Activated naive CD8-positive, alpha-beta T cell treated with anti-CD3 and anti-CD28 coated beads, Interleukin-2, amount 50 U/mL, for 24 hours (primary cell): Measurements from ENCODE around the gene WASL.
"Not testable (repeated sequence)": the region's sequence is repeated elsewhere in the genome, so short reads cannot be mapped to it uniquely, and the experiment has no call there.

Experiments used
- ATAC-seq: fragments of 150-1000 bp; cut with Tn5 transposase; one replicate; pipeline ENCODE4 v1.10.0; 2021
- DNase-seq: peaks from one replicate; pipeline ENCODE4 v3.0.0; 2021
- H3K27ac Mint-ChIP-seq: one replicate; pipeline ENCODE4 v1.8.0; 2021; ENCODE audit warnings: mild to moderate bottlenecking, mixed read lengths
- H3K27me3 Mint-ChIP-seq: one replicate; pipeline ENCODE4 v1.8.0; 2021; ENCODE audit warnings: mixed read lengths
- H3K36me3 Mint-ChIP-seq: one replicate; pipeline ENCODE4 v1.8.0; 2021; ENCODE audit warnings: low read depth, mixed read lengths
- H3K4me1 Mint-ChIP-seq: one replicate; pipeline ENCODE4 v1.8.0; 2021; ENCODE audit warnings: mixed read lengths
- H3K4me3 Mint-ChIP-seq: one replicate; pipeline ENCODE4 v1.8.0; 2021; ENCODE audit warnings: mild to moderate bottlenecking, moderate library complexity, mixed read lengths
- H3K9me3 Mint-ChIP-seq: one replicate; pipeline ENCODE4 v1.8.0; 2021; ENCODE audit warnings: mixed read lengths

Gene WASL

DNA sequence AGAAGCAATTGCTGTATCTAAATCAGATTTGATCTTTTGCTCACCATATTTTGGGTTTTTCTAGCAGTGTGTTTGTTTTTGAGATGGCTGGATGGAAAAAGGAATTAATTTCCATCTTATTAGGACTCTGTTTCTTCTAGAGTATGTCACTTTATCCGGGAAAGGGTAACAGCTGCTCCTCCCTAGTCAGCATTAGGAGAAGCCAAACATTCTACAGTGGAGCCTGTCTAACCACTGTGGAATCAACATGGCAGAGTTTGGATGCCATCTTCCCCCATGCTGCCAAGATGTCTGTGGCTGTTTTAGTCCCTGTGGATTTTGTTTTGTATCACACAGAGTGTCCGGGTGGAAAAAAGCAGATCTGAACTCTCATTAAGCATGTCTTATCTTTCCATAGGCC lies 109.2 kb downstream of the WASL start:
- ATAC-seq (no peak), DNase-seq (no peak)
- Mint-ChIP-seq H3K4me1 (no peaks in the 10 kb centered on the region), H3K27me3 (peaks cover 46% of the 10 kb centered on the region), H3K9me3 (no peaks in the 10 kb centered on the region), H3K27ac (no peak overlapping the region), H3K4me3 (no peak overlapping the region), H3K36me3 (no peaks in the 10 kb centered on the region)

- Mint-ChIP-seq H3K36me3 (no peaks in the 10 kb centered on the region), H3K9me3 (no peaks in the 10 kb centered on the region), H3K27ac (no peak overlapping the region), H3K4me1 (no peaks in the 10 kb centered on the region), H3K27me3 (peaks cover 33% of the 10 kb centered on the region), H3K4me3 (no peak overlapping the region)
- no peak for DNase-seq
- no peak for ATAC-seq
These were observed 110.9 kb downstream of the WASL start for GRCh38 chr7:123637878-123638277.

DNA sequence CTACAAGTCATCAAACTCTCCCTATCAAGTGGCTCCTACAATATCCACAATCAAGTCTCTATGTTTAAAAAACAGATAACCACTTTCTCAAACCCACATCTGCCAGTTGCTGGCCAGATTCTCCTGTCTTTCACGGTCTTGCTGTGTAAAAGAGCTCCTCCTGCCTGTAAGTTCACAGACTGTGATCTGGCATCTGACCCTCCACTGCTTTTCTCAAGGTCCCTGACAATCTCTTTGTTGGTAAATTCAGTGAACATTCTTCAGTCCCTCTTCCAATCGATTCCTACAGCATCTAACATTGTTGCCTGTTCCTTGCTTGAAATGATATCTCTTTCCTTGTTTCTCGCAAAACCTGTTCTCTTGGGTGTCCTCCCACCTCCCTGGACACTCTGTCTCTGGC lies 111.6 kb downstream of the WASL start:
- H3K4me1 Mint-ChIP-seq = no peaks in the 10 kb centered on the region
- H3K9me3 Mint-ChIP-seq = no peaks in the 10 kb centered on the region
- no peak for ATAC-seq
- H3K27ac Mint-ChIP-seq = no peak overlapping the region
- H3K4me3 Mint-ChIP-seq = no peak overlapping the region
- peaks cover 32% of the 10 kb centered on the region for H3K27me3 Mint-ChIP-seq
- H3K36me3 Mint-ChIP-seq = no peaks in the 10 kb centered on the region
- no peak for DNase-seq

DNA sequence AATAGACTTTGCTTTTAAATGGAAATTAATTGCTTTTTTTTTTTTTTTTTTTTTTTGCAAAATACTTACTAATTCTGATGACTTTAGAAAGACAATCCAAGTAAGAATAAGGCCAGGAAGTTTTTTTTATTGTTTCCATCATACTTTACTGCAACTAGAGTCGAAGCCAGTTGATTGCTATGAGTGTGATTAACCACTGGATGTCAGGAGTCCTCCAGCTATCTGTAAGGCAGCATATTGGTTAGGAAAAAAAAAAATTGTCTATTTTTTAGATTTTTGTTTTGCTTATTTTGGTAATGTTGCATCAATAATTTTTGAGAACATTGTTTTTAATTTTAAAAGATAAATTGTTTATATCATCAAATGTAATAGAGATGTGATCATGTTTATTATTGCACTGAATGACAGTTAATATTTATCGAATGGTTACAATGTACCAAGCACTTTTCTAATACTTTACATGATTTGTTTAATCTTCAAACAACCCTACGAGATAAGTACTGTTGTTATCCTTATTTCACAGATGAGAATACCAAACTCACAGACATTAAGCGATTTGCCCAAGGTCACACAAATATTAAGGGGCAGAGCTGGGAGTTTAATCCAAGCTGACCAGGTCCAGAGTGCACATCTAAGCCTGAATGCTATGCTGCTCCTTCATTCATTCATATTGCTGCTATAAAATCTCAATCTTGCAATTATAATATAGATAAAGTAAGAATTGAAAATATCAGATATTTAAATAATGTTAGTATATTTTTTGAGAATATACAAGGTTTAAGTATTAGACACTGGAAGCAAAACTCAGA lies 113.0 kb downstream of the WASL start:
- ATAC-seq = no peak
- Mint-ChIP-seq H3K36me3 (no peaks in the 10 kb centered on the region), H3K27ac (no peak overlapping the region), H3K9me3 (no peaks in the 10 kb centered on the region), H3K4me3 (no peak overlapping the region), H3K4me1 (no peaks in the 10 kb centered on the region), H3K27me3 (peaks cover 28% of the 10 kb centered on the region)
- DNase-seq = no peak

DNA sequence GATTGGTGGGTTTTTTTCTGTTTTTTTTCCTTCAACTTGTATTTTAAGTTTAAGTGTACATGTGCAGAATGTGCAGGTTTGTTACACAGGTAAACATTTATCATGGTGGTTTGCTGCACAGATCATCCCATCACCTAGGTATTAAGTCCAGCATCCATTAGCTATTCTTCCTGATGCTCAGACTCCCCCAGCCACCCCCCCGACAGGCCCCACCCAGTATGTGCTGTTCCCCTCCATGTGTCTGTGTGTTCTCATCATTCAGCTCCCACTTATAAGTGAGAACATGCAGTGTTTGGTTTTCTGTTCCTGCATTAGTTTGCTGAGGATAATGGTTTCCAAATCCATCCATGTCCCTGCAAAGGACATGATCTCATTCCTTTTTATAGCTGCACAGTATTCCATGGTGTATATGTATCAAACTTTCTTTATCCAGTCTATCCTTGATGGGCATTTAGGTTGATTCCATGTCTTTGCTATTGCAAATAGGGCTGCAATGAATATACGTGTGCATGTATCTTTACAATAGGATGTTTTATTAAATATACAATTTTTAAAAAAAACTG lies 114.7 kb downstream of the WASL start:
- H3K4me1 Mint-ChIP-seq, ATAC-seq, H3K27ac Mint-ChIP-seq, H3K9me3 Mint-ChIP-seq, H3K4me3 Mint-ChIP-seq, H3K36me3 Mint-ChIP-seq, DNase-seq: not testable (repeated sequence)
- peaks cover 24% of the 10 kb centered on the region for H3K27me3 Mint-ChIP-seq

DNA sequence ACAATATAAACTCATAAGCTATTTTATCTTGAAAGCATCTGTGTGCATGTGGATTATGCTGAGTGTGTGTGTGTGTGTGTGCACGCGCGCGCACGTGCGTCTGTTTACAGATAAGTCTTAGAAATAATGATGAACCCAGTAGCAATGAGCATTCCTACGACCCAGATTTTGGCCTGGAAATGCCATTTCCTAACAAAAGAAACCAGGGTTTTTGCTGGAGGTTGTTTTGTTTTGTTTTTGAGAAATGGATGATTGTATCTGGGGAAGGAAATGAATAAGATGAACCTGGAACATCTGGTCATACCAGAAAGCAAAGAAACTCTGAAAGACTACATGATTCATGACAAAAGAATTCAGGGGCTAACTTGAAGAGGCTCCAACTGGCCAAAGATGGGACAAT lies 115.2 kb downstream of the WASL start:
- no peak for DNase-seq
- no peak overlapping the region for H3K4me3 Mint-ChIP-seq
- no peak for ATAC-seq
- H3K9me3 Mint-ChIP-seq = no peaks in the 10 kb centered on the region
- H3K27me3 Mint-ChIP-seq = peaks cover 23% of the 10 kb centered on the region
- H3K36me3 Mint-ChIP-seq = no peaks in the 10 kb centered on the region
- H3K27ac Mint-ChIP-seq = no peak overlapping the region
- no peaks in the 10 kb centered on the region for H3K4me1 Mint-ChIP-seq

DNA sequence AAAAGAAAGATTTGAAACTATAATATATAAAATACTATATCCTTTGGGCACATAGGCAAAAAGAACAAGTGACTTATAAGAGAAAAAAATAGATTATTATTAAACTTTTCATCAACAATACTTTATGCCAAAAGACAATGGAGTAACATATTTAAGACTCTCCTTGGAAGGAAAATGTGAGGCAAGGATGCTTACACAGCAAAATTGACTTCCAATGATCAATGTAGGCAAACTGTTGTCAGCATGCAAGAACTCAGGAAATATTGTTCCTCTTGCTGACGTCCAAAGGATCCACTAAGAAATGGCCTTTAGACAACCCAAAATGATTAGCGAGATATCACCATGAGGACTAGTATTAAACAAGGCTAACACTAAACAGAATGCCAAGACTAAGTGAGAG lies 116.0 kb downstream of the WASL start:
- DNase-seq = no peak
- H3K36me3 Mint-ChIP-seq = no peaks in the 10 kb centered on the region
- peaks cover 19% of the 10 kb centered on the region for H3K27me3 Mint-ChIP-seq
- no peaks in the 10 kb centered on the region for H3K4me1 Mint-ChIP-seq
- H3K27ac Mint-ChIP-seq = no peak overlapping the region
- no peak for ATAC-seq
- no peak overlapping the region for H3K4me3 Mint-ChIP-seq
- H3K9me3 Mint-ChIP-seq = no peaks in the 10 kb centered on the region
